GM19043 (cell line): ENCODE results near the gene BEST3.
"Not testable (repeated sequence)": the region's sequence is repeated elsewhere in the genome, so short reads cannot be mapped to it uniquely, and the experiment has no call there.

Experiments used
- ATAC-seq: cut with Tn5 transposase; IDR thresholded peaks from one replicate; pipeline ENCODE4 v1.9.1; 2021; ENCODE audit warnings: low read depth; ENCODE audit not compliant: unreplicated experiment

BEST3 gene

GRCh38 chr12:69610126-69610525, 89.0 kb downstream of the BEST3 start:
- ATAC-seq: no peak

- ATAC-seq: no peak
These were observed 91.0 kb downstream of the BEST3 start for GRCh38 chr12:69608114-69608513.

DNA sequence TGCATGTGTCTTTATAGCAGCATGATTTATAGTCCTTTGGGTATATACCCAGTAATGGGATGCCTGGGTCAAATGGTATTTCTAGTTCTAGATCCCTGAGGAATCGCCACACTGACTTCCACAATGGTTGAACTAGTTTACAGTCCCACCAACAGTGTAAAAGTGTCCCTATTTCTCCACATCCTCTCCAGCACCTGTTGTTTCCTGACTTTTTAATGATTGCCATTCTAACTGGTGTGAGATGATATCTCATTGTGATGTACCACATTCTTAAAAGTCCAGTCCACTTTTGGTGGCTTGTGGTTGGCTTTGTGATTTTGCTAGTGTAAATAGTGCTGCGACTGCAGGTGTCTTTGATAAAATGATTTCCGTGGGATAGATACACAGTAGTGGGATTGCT, 94.8 kb downstream of the BEST3 start:
- ATAC-seq: not testable (repeated sequence)
